Heart right ventricle (tissue), 16 donors: ENCODE results near the gene SLC43A2. TPM values are rescaled to one million over a fixed set of nuclear protein-coding genes. Genes with fewer than 3 reads are reported as not detected.

Experiments used
- ATAC-seq, 8 donors: fragments of 200-7000 bp; cut with Tn5 transposase; one replicate each; pipeline ENCODE4 v1.9.1; 2020; ENCODE audit warnings: mild to moderate bottlenecking in 8 of 8, moderate library complexity in 8 of 8, moderate number of reproducible peaks in 1 of 8
- DNase-seq, 2 donors: peaks; one replicate each; pipeline ENCODE4 v3.0.0-alpha.2; 2020
- H3K27ac ChIP-seq, 10 donors: fragments of 200-600 bp; sonication (generic) in 2 of 10; one replicate each; pipeline versions ENCODE4 v1.5.0 to v1.8.0; 2020 to 2022; ENCODE audit warnings: mild to moderate bottlenecking in 3 of 10
- H3K27me3 ChIP-seq, 7 donors: fragments of 200-600 bp; one replicate each; pipeline ENCODE4 v1.8.0; 2021 to 2022; ENCODE audit warnings: mild to moderate bottlenecking in 2 of 7
- H3K36me3 ChIP-seq, 9 donors: fragments of 200-600 bp; sonication (generic) in 1 of 9; one replicate each; pipeline versions ENCODE4 v1.5.0 to v1.8.0; 2020 to 2022; ENCODE audit warnings: mild to moderate bottlenecking in 2 of 9
- H3K4me1 ChIP-seq, 9 donors: fragments of 200-600 bp; sonication (generic) in 1 of 9; one replicate each; pipeline versions ENCODE4 v1.5.0 to v1.8.0; 2020 to 2022; ENCODE audit warnings: mild to moderate bottlenecking in 4 of 9
- H3K4me3 ChIP-seq, 10 donors: fragments of 200-600 bp; sonication (generic) in 2 of 10; one replicate each; pipeline versions ENCODE4 v1.5.0 to v1.8.0; 2020 to 2022; ENCODE audit warnings: mild to moderate bottlenecking in 7 of 10, moderate library complexity in 2 of 10
- H3K9me3 ChIP-seq, 11 donors: fragments of 200-600 bp in 10 of 11; sonication (generic) in 2 of 11; one replicate each; pipeline versions ENCODE4 v1.5.0 to v1.8.0; 2013 to 2022; ENCODE audit warnings: mild to moderate bottlenecking in 2 of 11, control low read depth in 1 of 11, moderate library complexity in 1 of 11
- CTCF ChIP-seq, 9 donors: fragments of 200-600 bp; sonication (generic) in 2 of 9; IDR thresholded peaks; one replicate each; pipeline versions ENCODE4 v1.5.0 to v1.8.0; 2021 to 2022; ENCODE audit warnings: antibody characterized with exemption in 9 of 9, mild to moderate bottlenecking in 5 of 9, moderate library complexity in 1 of 9
- WGBS, 2 donors: extraction: QIAGEN DNeasy Blood & Tissue Kit; methylation state at CpG; one replicate each; pipeline ENCODE4 v1.1.7; 2013; ENCODE audit warnings: inconsistent platforms in 1 of 2; 5-methylcytosine and 5-hydroxymethylcytosine counted together
- intact Hi-C, 10 donors: fragments of 100-400 bp; cut with DNase I; formaldehyde crosslinking; loops; one replicate each; pipeline versions ENCODE4 v1.11.1 to v1.14.2; 2022
- polyA plus RNA-seq, 2 donors: library from polyadenylated mRNA; stranded (reverse); fragments of 200-250 nt; gene quantifications; one replicate each; pipeline ENCODE4 v1.2.3, GENCODE V29; 2013
- total RNA-seq, 10 donors: library from RNA; stranded (reverse); fragmentation: NEBNext Ultra II Directional in 3 of 10; extraction: Animal tissue kit (Norgen Biotek cat#: 25700) in 3 of 10; gene quantifications; one replicate each; pipeline versions ENCODE4 v1.2.1 to v1.2.4, GENCODE V29; 2021 to 2023
- donor health status: Arrhythmogenic right ventricular cardiomyopathy.
- donor health status: ischemic (EF 13 %, LVEDD 7.1; RV severe dilation, severe dysfunction).
- donor health status: healthy with polysubstance abuse.
- donor health status: DM: no; HTN: yes; CAD: no.
- donor health status: DM: no; HTN: no; CAD: no.
- donor health status: ischemic (EF 25% LVEDD 6.9; RV normal size, moderate dysfunction).
- donor health status: ischemic (EF 25% LVEDD 5.7; RV mildly dilated, moderate dysfunction).
- donor health status: healthy.
- donor health status: DM: yes; HTN: yes; CAD: no.
- donor health status: Ischemic cardiomyopathy.
- donor health status: ischemic (EF 35%, LVEDD 5.7; RV mildly dilated, moderate dysfunction).
- donor health status: nonischemic (EF 11% LVEDD 7.7; RV severe dilation, severe dysfunction).
- donor health status: DM: yes; HTN: yes; CAD: no.
- donor health status: PGD.
- donor health status: ischemic (EF 29% LVEDD 5.4; RV normal size, mild dysfunction).
- donor health status: nonischemic (EF 23%, LVEDD 6.1; RV moderate dilation, normal function).

SLC43A2 gene
- total and polyA plus RNA-seq, 12 donors, result 1.6 to 16.4 (median 6.1) TPM

GRCh38 chr17:1645207-1646171 is 16.9 kb upstream of the SLC43A2 start, which contains the start of gene SCARF1:
Gene SCARF1 (minus strand): TSS chr17:1645732. CDS start chr17:1645697, 35 bp downstream.
- DNase-seq (peak; percentile 76 to 89), ATAC-seq (peak in 4 of 8 donors; percentile 13 to 46 (median 36))
- peaks cover 0 to 28% (median under 1%) of the 10 kb centered on the region in 9 donors for H3K36me3 ChIP-seq
- WGBS, 2 donors, result 54 to 64% methylated on average over 23 to 25 of the region's 25 CpGs
- no peaks in the 10 kb centered on the region for H3K9me3 ChIP-seq
- intact Hi-C loops, result loop anchor here in 6 of 10 donors (5.0 to 10.0 kb wide), 4 partner anchors 68 to 391 kb away; no protein-coding TSS in a partner anchor
- TF ChIP-seq CTCF (IDR thresholded peaks at IDR 0.05), result no peak
- H3K27me3 ChIP-seq, result no peaks in the 10 kb centered on the region
- H3K27ac ChIP-seq, result peak within 1 kb of the TSS; percentile 76 to 95 (median 89)
- peaks cover 41 to 71% (median 55%) of the 10 kb centered on the region in 9 donors for H3K4me1 ChIP-seq
- H3K4me3 ChIP-seq, result peak within 1 kb of the TSS; percentile 33 to 68 (median 56)

GRCh38 chr17:1644493-1645206 is 16.0 kb upstream of the SLC43A2 start:
- ATAC-seq, result peak in 1 of 8 donors; percentile 18
- WGBS, 2 donors, result 57 to 60% methylated on average over 15 of the region's 15 CpGs
- H3K27me3 ChIP-seq, result no peaks in the 10 kb centered on the region
- peak overlapping the region; percentile 33 to 68 (median 56) for H3K4me3 ChIP-seq
- no peaks in the 10 kb centered on the region for H3K9me3 ChIP-seq
- H3K4me1 ChIP-seq, result peaks cover 36 to 70% (median 48%) of the 10 kb centered on the region in 9 donors
- TF ChIP-seq CTCF (IDR thresholded peaks at IDR 0.05), result no peak
- intact Hi-C loops, result loop anchor here in 7 of 10 donors (5.0 to 10.0 kb wide), 4 partner anchors 67 to 390 kb away; no protein-coding TSS in a partner anchor
- peak overlapping the region; percentile 76 to 95 (median 89) for H3K27ac ChIP-seq
- DNase-seq, result peak in 1 of 2 donors; percentile 49
- peaks cover 0 to 31% (median 0%) of the 10 kb centered on the region in 9 donors for H3K36me3 ChIP-seq

GRCh38 chr17:1643999-1644492 is 15.4 kb upstream of the SLC43A2 start:
- ATAC-seq, result peak in 1 of 8 donors; percentile 20
- no peak for TF ChIP-seq CTCF (IDR thresholded peaks at IDR 0.05)
- H3K27ac ChIP-seq, result peak overlapping the region; percentile 66 to 95 (median 89)
- peak overlapping the region; percentile 1 to 68 (median 56) for H3K4me3 ChIP-seq
- H3K4me1 ChIP-seq, result peaks cover 36 to 67% (median 48%) of the 10 kb centered on the region in 9 donors
- no peak for DNase-seq
- peaks cover 0 to 37% (median 0%) of the 10 kb centered on the region in 9 donors for H3K36me3 ChIP-seq
- H3K27me3 ChIP-seq, result no peaks in the 10 kb centered on the region
- intact Hi-C loops, result loop anchor here in 3 of 10 donors (5.0 to 10.0 kb wide), 3 partner anchors 72 to 389 kb away; no protein-coding TSS in a partner anchor
- no peaks in the 10 kb centered on the region for H3K9me3 ChIP-seq
- WGBS, 2 donors, result 21 to 32% methylated on average over 13 of the region's 13 CpGs
